GM15510 (cell line): ENCODE data around the gene FMR1NB.

Experiments used
- POLR2A ChIP-seq: IDR thresholded peaks from 3 replicates; pipeline ENCODE4 v1.6.1; 2011; ENCODE audit warnings: borderline replicate concordance; ENCODE audit not compliant: insufficient read length; ENCODE audit errors: extremely low read depth

The FMR1NB gene

DNA sequence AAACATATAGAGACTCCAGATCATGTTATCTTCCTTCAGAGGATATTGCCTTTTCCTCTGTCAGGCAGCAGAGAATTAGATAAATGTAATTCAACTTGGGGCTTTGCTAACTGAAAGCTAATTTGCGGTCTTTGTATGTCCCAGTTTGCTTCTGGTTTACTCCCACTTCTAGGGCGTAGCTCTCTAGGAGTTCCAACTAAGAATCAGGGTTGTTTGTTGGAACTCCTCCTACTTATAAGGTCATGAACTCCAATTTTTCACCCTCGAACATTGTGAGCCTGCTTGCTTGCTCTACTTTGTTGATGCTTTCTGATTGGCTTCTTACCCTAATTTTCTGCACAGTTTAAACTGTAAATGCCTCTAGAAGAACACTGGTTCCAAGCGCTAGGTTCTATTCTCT, 66.1 kb downstream of the FMR1NB start:
- no peak for TF ChIP-seq POLR2A

- no peak for TF ChIP-seq POLR2A
These were observed 68.3 kb downstream of the FMR1NB start for GRCh38 chrX:148049441-148049840.

DNA sequence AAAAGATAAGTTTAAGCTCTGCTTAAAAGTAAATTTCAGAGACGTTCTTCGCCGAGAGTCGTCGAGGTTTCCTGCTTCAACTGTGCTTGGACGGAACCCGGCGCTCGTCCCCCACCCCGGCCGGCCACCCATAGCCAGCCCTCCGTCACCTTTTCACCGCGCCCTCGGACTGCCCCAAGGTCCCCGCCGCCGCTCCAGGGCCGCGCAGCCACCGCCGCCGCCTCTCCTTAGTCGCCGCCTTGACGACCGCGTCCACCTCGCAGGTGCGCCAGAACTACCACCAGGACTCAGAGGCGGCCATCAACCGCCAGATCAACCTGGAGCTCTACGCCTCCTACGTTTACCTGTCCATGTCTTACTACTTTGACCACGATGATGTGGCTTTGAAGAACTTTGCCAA, 70.8 kb downstream of the FMR1NB start:
- no peak for TF ChIP-seq POLR2A

DNA sequence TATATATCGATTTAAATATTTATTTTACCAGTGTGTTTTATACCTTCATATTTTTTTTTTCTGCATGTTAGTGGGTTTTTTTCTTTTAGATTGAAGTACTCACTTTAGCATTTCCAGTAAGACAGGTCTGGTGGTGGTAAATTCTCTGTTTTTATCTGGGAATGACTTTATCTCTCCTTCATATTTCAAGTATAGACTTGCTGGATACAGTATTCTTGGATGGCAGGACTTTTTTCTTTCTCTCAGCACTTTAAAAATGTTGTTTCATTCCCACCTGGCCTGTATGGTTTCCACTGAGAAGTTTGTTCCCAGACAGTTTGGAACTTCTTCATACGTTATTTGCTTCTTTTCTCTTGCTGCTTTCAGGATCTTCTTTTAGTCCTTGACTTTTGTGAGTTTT, 86.1 kb downstream of the FMR1NB start:
- TF ChIP-seq POLR2A = no peak

GRCh38 chrX:148069759-148070503, 88.8 kb downstream of the FMR1NB start:
- TF ChIP-seq POLR2A = no peak

GRCh38 chrX:148070504-148070877, 89.4 kb downstream of the FMR1NB start:
- TF ChIP-seq POLR2A = no peak
